Epithelial cell of esophagus (primary cell): Measurements from ENCODE around the gene BRF1.

Source experiments
- DNase-seq: peaks from one replicate; pipeline ENCODE4 v3.0.0; 2010; ENCODE audit warnings: low read depth
- H3K4me3 ChIP-seq: 2 replicates; pipeline ENCODE4 v1.5.1; 2011; ENCODE audit warnings: mild to moderate bottlenecking, low read length, control low read depth
- CTCF ChIP-seq: IDR thresholded peaks from 2 replicates; pipeline ENCODE4 v1.5.1; 2011; ENCODE audit warnings: low read depth, mild to moderate bottlenecking, low read length, control low read depth, inconsistent platforms; ENCODE audit not compliant: insufficient read depth; ENCODE audit errors: missing control alignments

BRF1 gene

GRCh38 chr14:105326891-105327694 lies 26.3 kb upstream of the BRF1 start:
- no peak overlapping the region for H3K4me3 ChIP-seq
- DNase-seq, result no peak
- no peak for TF ChIP-seq CTCF

GRCh38 chr14:105326568-105326867 lies 25.7 kb upstream of the BRF1 start:
- H3K4me3 ChIP-seq, result no peak overlapping the region
- no peak for TF ChIP-seq CTCF
- no peak for DNase-seq

- H3K4me3 ChIP-seq, result no peak overlapping the region
- DNase-seq, result no peak
- TF ChIP-seq CTCF, result no peak
These were observed 25.1 kb upstream of the BRF1 start for GRCh38 chr14:105325716-105326567.

GRCh38 chr14:105325303-105325702 lies 24.5 kb upstream of the BRF1 start:
- DNase-seq, result no peak
- no peak overlapping the region for H3K4me3 ChIP-seq
- no peak for TF ChIP-seq CTCF

GRCh38 chr14:105324871-105325270 lies 24.1 kb upstream of the BRF1 start:
- H3K4me3 ChIP-seq, result no peak overlapping the region
- DNase-seq, result no peak
- TF ChIP-seq CTCF, result no peak

GRCh38 chr14:105324080-105324778 lies 23.4 kb upstream of the BRF1 start:
- no peak for DNase-seq
- no peak for TF ChIP-seq CTCF
- no peak overlapping the region for H3K4me3 ChIP-seq
